Stimulated activated CD4-positive, alpha-beta T cell treated with anti-CD3 and anti-CD28 coated beads, Interleukin-2, amount 100 ng/mL, for 4 hours (primary cell): Measurements from ENCODE around the gene ASTN1.

Experiments used
- DNase-seq: peaks from one replicate; pipeline ENCODE4 v3.0.0-alpha.2; 2020; ENCODE audit warnings: low read depth

The ASTN1 gene

DNA sequence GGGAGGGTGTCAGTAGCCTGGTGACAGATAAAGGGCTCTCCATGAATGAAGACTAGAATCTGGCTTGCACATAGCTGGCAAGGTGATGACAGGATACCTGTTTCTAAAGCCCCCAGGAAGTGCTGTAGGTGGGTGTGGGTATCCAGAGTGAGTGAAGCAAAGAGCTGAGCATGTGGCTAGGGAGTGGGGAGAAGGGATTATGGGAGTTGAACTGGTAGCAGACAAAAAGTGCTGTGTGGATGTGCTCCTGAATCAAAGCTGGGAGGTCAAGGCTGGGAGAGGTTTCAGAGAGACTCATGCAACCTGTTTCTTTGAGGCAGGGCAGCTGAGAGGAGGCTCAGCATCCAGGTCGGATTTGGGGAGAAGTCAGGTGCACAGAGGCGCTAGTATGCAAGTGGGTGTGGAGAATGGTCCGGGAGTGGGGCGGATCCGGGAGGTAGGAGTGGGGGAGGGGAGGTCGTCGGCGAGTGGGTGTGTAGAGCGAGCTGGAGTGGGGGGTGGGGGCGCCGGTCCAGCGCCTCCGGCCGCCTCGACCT, 600 bp downstream of the ASTN1 start:
- no peak for DNase-seq

DNA sequence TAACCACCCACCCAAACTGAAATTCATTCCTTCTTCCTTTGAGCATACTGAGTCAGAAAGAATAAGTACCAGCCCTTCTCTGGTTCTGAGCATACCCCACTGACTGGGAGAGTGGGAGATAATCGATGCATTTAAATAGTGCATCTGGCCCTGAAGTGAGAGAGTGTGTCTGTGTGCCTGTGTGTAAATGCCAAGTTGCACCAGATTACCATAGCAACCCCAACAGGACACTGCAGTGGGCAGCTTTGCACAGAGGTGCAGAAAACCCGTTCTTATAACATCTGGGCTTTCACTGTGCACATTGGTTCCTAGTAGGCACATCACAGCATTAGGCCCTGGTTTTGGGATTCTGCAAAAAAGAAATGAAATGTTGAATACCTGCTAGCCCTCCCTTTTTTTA, 2.3 kb downstream of the ASTN1 start:
- no peak for DNase-seq

- no peak for DNase-seq
Measured at GRCh38 chr1:177146499-177146898, 18.0 kb downstream of the ASTN1 start.

DNA sequence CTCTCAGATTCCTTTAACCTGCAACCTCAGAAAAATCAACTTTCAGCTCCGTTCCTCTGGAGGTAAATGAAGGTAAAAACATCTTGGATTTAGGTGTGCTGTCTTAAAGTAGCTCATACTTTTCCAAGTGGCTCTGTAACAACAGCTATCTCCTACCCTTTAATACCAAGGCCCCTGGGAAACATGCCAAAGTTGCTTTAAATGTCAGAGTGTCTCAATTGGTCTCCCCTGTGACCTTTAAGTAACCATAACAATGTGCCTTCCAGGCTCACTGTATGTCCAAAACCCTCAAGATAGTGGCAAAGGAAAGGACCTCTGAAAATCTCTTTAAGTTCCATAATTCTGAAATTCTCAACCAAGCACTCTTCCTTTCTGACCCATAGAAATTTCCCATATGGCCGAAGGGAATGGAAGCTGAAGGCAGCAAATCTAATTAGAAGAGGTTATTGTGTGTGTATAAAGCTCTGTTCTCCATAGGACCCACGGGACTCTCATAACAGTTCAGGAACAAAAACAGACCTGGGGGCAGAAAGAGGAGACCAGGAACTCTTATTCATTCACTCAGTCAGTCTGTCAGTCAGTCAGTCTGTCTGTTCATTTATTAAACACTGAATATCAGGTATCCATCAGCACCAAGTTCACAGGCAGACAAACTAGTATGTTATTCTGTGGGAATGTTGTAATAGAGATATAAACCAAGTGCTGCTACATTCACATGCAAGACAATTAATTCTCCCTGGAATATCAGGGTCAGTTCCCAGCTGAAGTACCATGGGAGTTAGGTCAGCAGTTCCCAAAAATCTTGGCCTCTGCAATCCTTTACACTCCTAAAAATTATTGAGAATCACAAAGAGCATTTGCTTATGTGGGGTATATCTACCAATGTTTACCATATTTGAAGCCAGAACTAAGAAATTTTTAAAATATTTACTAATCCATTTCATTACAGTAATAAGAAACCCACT, 19.1 kb downstream of the ASTN1 start:
- DNase-seq, result no peak

DNA sequence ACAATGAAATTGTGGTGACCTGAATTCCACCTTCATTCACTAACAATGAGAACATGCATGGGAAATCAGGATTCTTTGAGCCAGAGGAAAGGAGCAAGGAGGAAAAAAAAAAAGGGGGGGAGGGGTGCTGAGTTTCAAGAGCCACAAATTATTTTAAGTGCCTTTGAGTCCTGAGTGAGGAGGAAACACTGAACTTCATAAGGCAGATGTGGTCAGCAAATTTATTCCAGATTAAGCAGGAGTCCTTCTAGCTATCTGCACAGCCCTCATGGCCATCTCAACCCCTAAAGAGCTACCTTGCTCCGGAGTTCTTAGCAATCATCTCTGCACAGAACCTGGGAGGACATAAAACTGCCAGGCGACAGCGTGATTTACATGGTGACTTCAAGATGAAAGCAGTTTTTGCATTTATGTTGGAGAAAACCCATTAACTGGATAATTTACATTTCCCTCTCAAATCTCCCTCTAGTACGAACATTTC, 21.7 kb downstream of the ASTN1 start:
- no peak for DNase-seq

DNA sequence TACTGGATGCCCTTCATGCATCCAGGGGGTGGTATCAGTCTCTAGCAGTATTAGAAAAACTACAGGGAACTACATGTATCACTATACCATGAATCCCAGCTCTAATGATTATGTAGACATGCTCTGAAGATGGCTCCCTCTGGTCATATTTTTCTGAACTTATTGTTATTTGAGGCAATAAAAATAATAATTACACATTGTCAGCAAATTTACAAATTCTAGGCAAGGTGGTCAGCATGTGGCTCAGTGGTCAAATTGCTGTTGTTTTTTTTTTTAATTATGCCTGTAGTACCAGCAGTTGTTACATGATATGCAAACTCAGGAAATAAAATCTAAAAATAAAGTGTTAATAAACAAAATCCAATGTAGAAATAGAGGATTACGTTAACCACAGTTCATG, 22.5 kb downstream of the ASTN1 start:
- DNase-seq, result no peak

- no peak for DNase-seq
Measured at GRCh38 chr1:177138347-177138746, 26.2 kb downstream of the ASTN1 start.

- DNase-seq, result no peak
Measured at GRCh38 chr1:177137814-177138213, 26.7 kb downstream of the ASTN1 start.

- DNase-seq, result no peak
Measured at GRCh38 chr1:177135250-177135649, 29.3 kb downstream of the ASTN1 start.

DNA sequence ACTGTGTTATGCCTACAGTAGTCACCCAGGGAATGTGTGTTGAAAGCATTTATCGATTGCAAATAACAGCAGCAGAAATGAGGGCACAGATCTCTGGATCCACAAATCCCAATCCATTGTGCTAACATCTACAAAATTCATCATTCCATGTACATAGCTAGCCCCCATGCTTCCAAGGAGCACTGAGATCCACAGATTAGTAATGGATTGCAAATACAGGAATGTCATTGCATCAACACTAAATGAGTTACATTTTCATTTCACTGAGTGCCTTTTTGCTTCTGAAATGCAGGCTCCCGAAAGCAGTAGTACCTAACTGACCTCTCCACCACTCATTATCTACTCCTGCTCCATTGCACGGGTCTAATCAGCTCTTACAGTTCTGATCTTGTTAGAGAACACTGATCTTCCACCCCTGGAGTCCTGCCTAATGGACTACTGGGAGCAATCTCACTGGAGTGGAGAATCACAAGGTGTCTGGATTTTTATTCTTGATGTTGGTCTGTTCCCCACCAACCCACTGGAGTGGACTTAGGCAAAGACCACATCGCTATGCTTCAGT, 30.5 kb downstream of the ASTN1 start:
- no peak for DNase-seq

DNA sequence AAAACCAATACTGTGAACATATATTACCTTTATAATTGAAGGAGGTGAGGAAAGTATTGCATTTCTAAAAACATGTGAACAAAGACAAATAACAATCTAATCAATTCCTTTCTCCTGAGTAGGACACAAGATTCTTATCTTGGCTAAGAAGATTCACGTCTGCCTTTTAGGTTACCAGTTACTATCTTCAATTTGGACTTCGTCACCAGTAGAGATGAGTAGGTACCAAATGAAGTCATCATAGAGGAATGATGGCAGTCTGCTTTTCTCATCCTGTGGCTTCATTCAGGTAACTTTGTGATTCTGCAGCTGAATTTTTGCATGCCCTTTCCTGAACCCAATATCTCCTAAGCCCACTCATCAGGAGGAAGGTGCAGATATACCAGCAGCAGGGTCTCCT, 32.4 kb downstream of the ASTN1 start:
- DNase-seq, result no peak

DNA sequence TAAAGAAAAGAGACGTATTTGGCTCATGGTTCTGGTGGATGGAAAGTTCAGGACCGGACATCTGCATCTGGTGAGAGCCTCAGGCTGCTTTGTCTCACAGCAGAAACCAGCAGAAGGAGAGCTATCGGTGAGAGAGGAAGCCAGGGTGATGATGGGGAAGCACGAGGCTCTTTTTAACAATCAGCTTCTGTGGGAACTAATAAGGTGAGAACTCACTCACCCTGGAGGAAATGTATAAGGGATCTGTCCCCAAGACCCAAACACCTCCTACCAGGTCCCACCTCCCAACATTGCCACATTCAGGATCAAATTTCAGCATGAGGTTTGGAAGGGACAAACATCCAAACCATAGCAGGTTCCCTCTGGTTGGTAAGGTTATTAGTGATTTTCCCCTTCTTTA, 32.8 kb downstream of the ASTN1 start:
- no peak for DNase-seq

- no peak for DNase-seq
Measured at GRCh38 chr1:177130451-177130945, 34.0 kb downstream of the ASTN1 start.

- no peak for DNase-seq
Measured at GRCh38 chr1:177128665-177129281, 35.7 kb downstream of the ASTN1 start.

- no peak for DNase-seq
Measured at GRCh38 chr1:177126267-177126666, 38.2 kb downstream of the ASTN1 start.

DNA sequence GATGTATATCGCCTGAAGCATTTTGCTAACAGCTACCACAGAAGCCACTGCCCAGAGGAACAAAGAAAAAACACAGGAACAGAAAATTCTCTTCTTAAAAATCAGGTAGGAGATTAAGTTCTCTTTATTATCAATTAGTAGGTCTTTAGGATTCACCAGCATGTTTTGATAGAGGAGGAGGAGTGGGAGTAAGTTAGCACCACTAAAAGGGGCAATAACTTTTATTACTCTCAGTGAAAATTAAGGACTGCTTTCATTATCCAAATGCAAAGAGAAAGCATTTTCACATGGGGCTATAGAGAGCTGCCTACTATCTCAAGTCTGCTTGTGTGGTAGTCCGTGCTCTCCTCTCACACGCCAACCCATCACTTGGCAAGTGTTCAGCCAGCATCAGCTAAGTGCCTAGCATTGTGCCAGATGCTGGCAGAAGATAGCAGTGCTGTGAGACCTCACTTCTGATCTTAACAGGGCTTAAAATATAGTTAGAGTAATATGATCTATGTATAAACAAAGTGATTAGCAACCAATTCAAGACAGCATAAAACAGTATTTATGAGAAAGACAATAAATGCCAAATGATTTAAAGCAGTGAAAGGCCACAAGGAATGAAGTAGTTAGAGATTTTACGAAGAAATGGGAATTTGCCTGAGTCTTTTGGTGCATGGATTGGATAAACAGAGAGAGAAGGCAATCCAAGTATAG, 39.8 kb downstream of the ASTN1 start:
- no peak for DNase-seq

- DNase-seq, result no peak
Measured at GRCh38 chr1:177122461-177123251, 41.9 kb downstream of the ASTN1 start.

- DNase-seq, result no peak
Measured at GRCh38 chr1:177119311-177119710, 45.2 kb downstream of the ASTN1 start.

- DNase-seq, result no peak
Measured at GRCh38 chr1:177118901-177119300, 45.6 kb downstream of the ASTN1 start.

GRCh38 chr1:177116941-177117340, 47.6 kb downstream of the ASTN1 start:
- no peak for DNase-seq
